GM18517 (cell line): ENCODE results near the gene C14orf132.

Experiments used
- ATAC-seq: cut with Tn5 transposase; IDR thresholded peaks from one replicate; pipeline ENCODE4 v1.9.1; 2021; ENCODE audit warnings: mild to moderate bottlenecking, moderate library complexity; ENCODE audit not compliant: unreplicated experiment

Gene C14orf132

GRCh38 chr14:96096639-96097610 is 57.8 kb downstream of the C14orf132 start:
- no peak for ATAC-seq

- ATAC-seq, result no peak
These were observed 58.6 kb downstream of the C14orf132 start for GRCh38 chr14:96097752-96098151.

- ATAC-seq, result no peak
These were observed 59.3 kb downstream of the C14orf132 start for GRCh38 chr14:96098309-96098998.

- no peak for ATAC-seq
These were observed 59.8 kb downstream of the C14orf132 start for GRCh38 chr14:96098999-96099335.

- ATAC-seq, result no peak
These were observed 61.3 kb downstream of the C14orf132 start for GRCh38 chr14:96100161-96101064.

- ATAC-seq, result no peak
These were observed 63.1 kb downstream of the C14orf132 start for GRCh38 chr14:96102081-96102856.

- no peak for ATAC-seq
These were observed 63.9 kb downstream of the C14orf132 start for GRCh38 chr14:96103075-96103474.

- no peak for ATAC-seq
These were observed 64.6 kb downstream of the C14orf132 start for GRCh38 chr14:96103560-96104460.

GRCh38 chr14:96104469-96105057 is 65.4 kb downstream of the C14orf132 start:
- no peak for ATAC-seq

- ATAC-seq, result no peak
These were observed 66.1 kb downstream of the C14orf132 start for GRCh38 chr14:96105089-96105925.

GRCh38 chr14:96105926-96106441 is 66.8 kb downstream of the C14orf132 start:
- ATAC-seq, result no peak

- ATAC-seq, result no peak
These were observed 67.7 kb downstream of the C14orf132 start for GRCh38 chr14:96106891-96107290.

- no peak for ATAC-seq
These were observed 69.1 kb downstream of the C14orf132 start for GRCh38 chr14:96108061-96108795.

- ATAC-seq, result no peak
These were observed 69.7 kb downstream of the C14orf132 start for GRCh38 chr14:96108911-96109310.

GRCh38 chr14:96109596-96110355 is 70.6 kb downstream of the C14orf132 start:
- no peak for ATAC-seq

- ATAC-seq, result no peak
These were observed 72.9 kb downstream of the C14orf132 start for GRCh38 chr14:96112032-96112431.
